Cardiac fibroblast (primary cell): ENCODE results near the gene CELF4.

Experiments used
- DNase-seq, 2 donors: peaks; one replicate each; pipeline versions ENCODE4 v3.0.0 to v3.0.0-alpha.2; 2010; ENCODE audit warnings: low read depth in 2 of 2
- H3K4me3 ChIP-seq, 2 donors: replicated peaks in 1 of 2; 1 replicate in 1 of 2; 2 replicates in 1 of 2; pipeline ENCODE4 v1.5.1; 2011; ENCODE audit warnings: low read depth in 2 of 2, low read length in 2 of 2, mild to moderate bottlenecking in 2 of 2, moderate library complexity in 1 of 2
- CTCF ChIP-seq: IDR thresholded peaks from one replicate; pipeline ENCODE4 v1.5.1; 2011; ENCODE audit warnings: low read depth, mild to moderate bottlenecking, low read length, inconsistent platforms

CELF4 gene

GRCh38 chr18:37451239-37451825 lies 114.3 kb downstream of the CELF4 start:
- no peak overlapping the region for H3K4me3 ChIP-seq
- TF ChIP-seq CTCF = no peak
- no peak for DNase-seq

GRCh38 chr18:37450434-37451132 lies 115.0 kb downstream of the CELF4 start:
- peak in 1 of 2 donors; percentile 45 for DNase-seq
- TF ChIP-seq CTCF = no peak
- H3K4me3 ChIP-seq = no peak overlapping the region

GRCh38 chr18:37449618-37450017 lies 116.0 kb downstream of the CELF4 start:
- TF ChIP-seq CTCF = no peak

GRCh38 chr18:37448946-37449345 lies 116.7 kb downstream of the CELF4 start:
- no peak overlapping the region for H3K4me3 ChIP-seq
- no peak for TF ChIP-seq CTCF
- no peak for DNase-seq

More at GRCh38 chr18:37449618-37450017, 116.0 kb downstream of the CELF4 start:
- DNase-seq = no peak
- no peak overlapping the region for H3K4me3 ChIP-seq

- TF ChIP-seq CTCF = no peak
- H3K4me3 ChIP-seq = no peak overlapping the region
- DNase-seq = no peak
Observed at GRCh38 chr18:37447962-37448888, 117.4 kb downstream of the CELF4 start.

- TF ChIP-seq CTCF = no peak
- H3K4me3 ChIP-seq = no peak overlapping the region
- no peak for DNase-seq
Observed at GRCh38 chr18:37445836-37446235, 119.8 kb downstream of the CELF4 start.
